ENCODE measurements around the gene NTN1. TPM values are rescaled to one million over a fixed set of nuclear protein-coding genes. Genes with fewer than 3 reads are reported as not detected.
"Not testable (repeated sequence)": the region's sequence is repeated elsewhere in the genome, so short reads cannot be mapped to it uniquely, and the experiment has no call there.

The NTN1 gene
- total and polyA plus RNA-seq, 12 donors, result 0.12 to 0.84 (median 0.28) TPM

- intact Hi-C loops (cut with DNase I), result no loop called here
- Histone ChIP-seq H3K9me3 (replicated peaks in 1 of 3) (no peaks in the 10 kb centered on the region), H3K36me3 (replicated peaks in 1 of 2) (no peaks in the 10 kb centered on the region), H3K27me3 (no peaks in the 10 kb centered on the region), H3K4me3 (no peak overlapping the region), H3K4me1 (replicated peaks in 1 of 2) (no peaks in the 10 kb centered on the region), H3K27ac (no peak overlapping the region)
- no peak for TF ChIP-seq POLR2A (IDR thresholded peaks at IDR 0.05)
- TF ChIP-seq, protein P1, sequence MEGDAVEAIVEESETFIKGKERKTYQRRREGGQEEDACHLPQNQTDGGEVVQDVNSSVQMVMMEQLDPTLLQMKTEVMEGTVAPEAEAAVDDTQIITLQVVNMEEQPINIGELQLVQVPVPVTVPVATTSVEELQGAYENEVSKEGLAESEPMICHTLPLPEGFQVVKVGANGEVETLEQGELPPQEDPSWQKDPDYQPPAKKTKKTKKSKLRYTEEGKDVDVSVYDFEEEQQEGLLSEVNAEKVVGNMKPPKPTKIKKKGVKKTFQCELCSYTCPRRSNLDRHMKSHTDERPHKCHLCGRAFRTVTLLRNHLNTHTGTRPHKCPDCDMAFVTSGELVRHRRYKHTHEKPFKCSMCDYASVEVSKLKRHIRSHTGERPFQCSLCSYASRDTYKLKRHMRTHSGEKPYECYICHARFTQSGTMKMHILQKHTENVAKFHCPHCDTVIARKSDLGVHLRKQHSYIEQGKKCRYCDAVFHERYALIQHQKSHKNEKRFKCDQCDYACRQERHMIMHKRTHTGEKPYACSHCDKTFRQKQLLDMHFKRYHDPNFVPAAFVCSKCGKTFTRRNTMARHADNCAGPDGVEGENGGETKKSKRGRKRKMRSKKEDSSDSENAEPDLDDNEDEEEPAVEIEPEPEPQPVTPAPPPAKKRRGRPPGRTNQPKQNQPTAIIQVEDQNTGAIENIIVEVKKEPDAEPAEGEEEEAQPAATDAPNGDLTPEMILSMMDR (IDR thresholded peaks at IDR 0.05), result no peak
- WGBS, 4 donors, result 79 to 91% (median 81%) methylated on average over 6 of the region's 6 CpGs
- no peak for DNase-seq
These were observed 234.5 kb downstream of the NTN1 start for GRCh38 chr17:9255833-9256232.

GRCh38 chr17:9256361-9256750 is 235.0 kb downstream of the NTN1 start:
- TF ChIP-seq POLR2A (IDR thresholded peaks at IDR 0.05), result no peak
- TF ChIP-seq, protein P1 (IDR thresholded peaks at IDR 0.05), result no peak
- intact Hi-C loops (cut with DNase I), result no loop called here
- Histone ChIP-seq H3K9me3 (replicated peaks in 1 of 3) (no peaks in the 10 kb centered on the region), H3K4me3 (no peak overlapping the region), H3K36me3 (replicated peaks in 1 of 2) (no peaks in the 10 kb centered on the region), H3K27ac (no peak overlapping the region), H3K27me3 (no peaks in the 10 kb centered on the region), H3K4me1 (replicated peaks in 1 of 2) (no peaks in the 10 kb centered on the region)
- 84 to 86% (median 85%) methylated on average over 6 of the region's 6 CpGs for WGBS, 4 donors
- no peak for DNase-seq

DNA sequence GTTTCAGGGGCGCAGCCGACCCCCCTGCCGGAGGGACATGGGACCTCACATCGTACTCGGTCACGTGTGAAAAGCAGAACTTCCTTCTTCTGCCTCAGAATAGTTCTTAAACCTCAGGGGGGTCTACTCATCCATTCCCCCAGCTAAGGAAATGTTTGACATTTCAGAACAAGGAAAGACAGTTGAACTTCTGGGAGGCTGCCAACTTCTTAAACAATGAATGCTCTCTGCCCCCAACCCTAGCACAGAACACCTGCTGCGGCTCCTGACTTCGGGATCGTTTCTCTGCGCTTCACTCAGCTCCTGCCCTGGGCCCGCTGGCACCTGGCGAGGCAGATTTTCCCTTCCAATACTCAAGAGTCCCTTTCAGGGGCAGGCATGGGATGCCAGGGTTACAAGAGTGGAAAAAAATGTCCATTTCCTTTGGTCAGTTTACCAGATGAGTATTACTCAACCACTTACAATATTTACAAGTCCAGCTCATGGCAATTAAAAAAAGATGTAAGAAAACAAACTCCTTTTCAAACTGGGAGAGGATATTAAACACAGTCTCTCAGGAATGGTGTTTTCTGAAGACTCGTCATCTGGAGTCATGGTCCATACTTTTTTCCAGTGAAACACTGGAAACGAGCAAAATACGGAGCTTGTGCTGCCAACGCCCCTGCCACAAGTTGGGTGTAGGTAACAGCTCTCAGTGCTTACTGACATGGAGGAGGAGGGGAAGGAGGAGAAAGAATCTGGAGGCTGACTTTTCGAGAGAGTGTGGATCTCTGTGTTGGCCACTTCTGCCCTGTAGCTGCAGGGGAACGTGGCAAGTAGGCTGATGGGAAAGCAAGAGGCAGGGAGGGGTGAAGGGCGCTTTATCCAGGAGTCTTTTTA is 235.7 kb downstream of the NTN1 start:
- Histone ChIP-seq H3K4me3 (no peak overlapping the region), H3K4me1 (replicated peaks in 1 of 2) (no peaks in the 10 kb centered on the region), H3K36me3 (replicated peaks in 1 of 2) (no peaks in the 10 kb centered on the region), H3K27ac (no peak overlapping the region), H3K27me3 (no peaks in the 10 kb centered on the region), H3K9me3 (replicated peaks in 1 of 3) (no peaks in the 10 kb centered on the region)
- DNase-seq, result no peak
- intact Hi-C loops (cut with DNase I), result no loop called here
- TF ChIP-seq POLR2A (IDR thresholded peaks at IDR 0.05), result no peak
- TF ChIP-seq, protein P1 (IDR thresholded peaks at IDR 0.05), result no peak
- 77 to 89% (median 81%) methylated on average over 19 of the region's 19 CpGs for WGBS, 4 donors

DNA sequence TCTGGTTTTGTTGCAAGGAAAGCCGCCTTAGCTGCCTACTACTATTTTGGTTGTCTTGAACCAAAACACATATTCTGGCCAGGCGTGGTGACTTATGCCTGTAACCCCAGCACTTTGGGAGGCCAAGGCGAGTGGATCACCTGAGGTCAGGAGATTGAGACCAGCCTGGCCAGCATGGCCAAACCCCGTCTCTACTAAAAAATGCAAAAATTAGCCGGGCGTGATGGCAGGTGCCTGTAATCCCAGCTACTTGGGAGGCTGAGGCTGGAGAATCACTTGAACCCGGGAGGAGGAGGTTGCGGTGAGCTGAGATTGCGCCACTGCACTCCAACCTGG is 236.3 kb downstream of the NTN1 start:
- intact Hi-C loops (cut with DNase I), result not testable (repeated sequence)

More for the DNA sequence above, 236.3 kb downstream of the NTN1 start:
- not testable (repeated sequence) for H3K36me3 ChIP-seq (replicated peaks in 1 of 2); H3K4me1 ChIP-seq (replicated peaks in 1 of 2); H3K27ac ChIP-seq; H3K9me3 ChIP-seq (replicated peaks in 1 of 3); DNase-seq; H3K4me3 ChIP-seq; H3K27me3 ChIP-seq
- 93 to 98% (median 95%) methylated on average over 9 of the region's 9 CpGs for WGBS, 4 donors

Measured in adrenal gland (tissue), 12 donors.